GM12872 (cell line): Measurements from ENCODE around the gene NAT14.

Source experiments
- CTCF ChIP-seq: IDR thresholded peaks from 3 replicates; pipeline ENCODE4 v1.5.1; 2011; ENCODE audit warnings: low read depth, mild to moderate bottlenecking, low read length, moderate library complexity; ENCODE audit not compliant: insufficient read depth

NAT14 gene

GRCh38 chr19:55488986-55489710 lies 4.2 kb downstream of the NAT14 start:
- no peak for TF ChIP-seq CTCF

GRCh38 chr19:55489711-55490477 lies 4.9 kb downstream of the NAT14 start:
- TF ChIP-seq CTCF: no peak

- TF ChIP-seq CTCF: no peak
Measured at GRCh38 chr19:55490478-55491432, 5.8 kb downstream of the NAT14 start.

GRCh38 chr19:55491546-55492360 lies 6.8 kb downstream of the NAT14 start:
- TF ChIP-seq CTCF: no peak

- no peak for TF ChIP-seq CTCF
Measured at GRCh38 chr19:55492362-55492944, 7.5 kb downstream of the NAT14 start.

- no peak for TF ChIP-seq CTCF
Measured at GRCh38 chr19:55493052-55493644, 8.2 kb downstream of the NAT14 start.
